Activated T-cell treated with anti-CD3 and anti-CD28 coated beads, Interleukin-2, amount 50 U/mL, for 72 hours (primary cell): ENCODE results near the gene GPATCH2. TPM values are rescaled to one million over a fixed set of nuclear protein-coding genes. Genes with fewer than 3 reads are reported as not detected.
"Not testable (repeated sequence)": the region's sequence is repeated elsewhere in the genome, so short reads cannot be mapped to it uniquely, and the experiment has no call there.

ENCODE experiments used
- ATAC-seq, 2 donors: fragments of 150-1000 bp; cut with Tn5 transposase; replicated peaks in 1 of 2; 2 replicates each; pipeline ENCODE4 v1.10.0; 2021; ENCODE audit warnings: moderate library complexity in 2 of 2, mild to moderate bottlenecking in 1 of 2
- DNase-seq, 2 donors: peaks; one replicate each; pipeline ENCODE4 v3.0.0; 2021 to 2022; ENCODE audit warnings: mixed read lengths in 1 of 2
- H3K27ac Mint-ChIP-seq: one replicate; pipeline ENCODE4 v1.8.0; 2022; ENCODE audit warnings: mild to moderate bottlenecking, moderate library complexity, mixed read lengths
- H3K27me3 Mint-ChIP-seq: one replicate; pipeline ENCODE4 v1.8.0; 2022; ENCODE audit warnings: low read depth, mixed read lengths
- H3K36me3 Mint-ChIP-seq, 2 donors: one replicate each; pipeline ENCODE4 v1.8.0; 2022; ENCODE audit warnings: mixed read lengths in 2 of 2, mild to moderate bottlenecking in 1 of 2; ENCODE audit not compliant: insufficient read depth in 2 of 2
- H3K4me1 Mint-ChIP-seq: one replicate; pipeline ENCODE4 v1.8.0; 2022; ENCODE audit warnings: low read depth, mixed read lengths
- H3K4me3 Mint-ChIP-seq, 2 donors: one replicate each; pipeline ENCODE4 v1.8.0; 2022; ENCODE audit warnings: mild to moderate bottlenecking in 2 of 2, mixed read lengths in 2 of 2, moderate library complexity in 2 of 2
- H3K9me3 Mint-ChIP-seq, 2 donors: one replicate each; pipeline ENCODE4 v1.8.0; 2022; ENCODE audit warnings: mixed read lengths in 2 of 2
- total RNA-seq, 2 donors: library from RNA; stranded (reverse); gene quantifications; one replicate each; pipeline ENCODE4 v1.2.3, GENCODE V29; 2022

GPATCH2 gene
- total RNA-seq, 2 donors from 2014 or later: 7.7 to 8.5 TPM

DNA sequence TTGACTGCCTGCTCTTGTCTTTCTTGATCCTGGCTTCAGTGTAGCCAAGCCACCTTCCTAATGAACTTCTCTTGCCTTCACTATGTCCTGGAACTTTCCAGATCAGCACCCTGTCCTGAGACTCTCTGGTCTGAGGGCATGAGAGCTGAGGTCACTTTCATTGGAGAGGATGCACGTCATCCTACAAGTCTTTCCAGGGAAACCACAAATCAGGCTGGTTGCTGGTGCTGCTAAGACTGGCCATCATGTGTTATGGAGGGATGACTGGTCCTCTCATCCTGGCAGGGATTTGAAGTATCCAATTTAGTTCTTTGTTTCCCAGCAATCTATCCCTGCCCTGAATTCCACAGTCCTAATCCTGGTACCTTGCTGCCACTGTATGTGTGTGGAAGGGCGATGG, 228.6 kb downstream of the GPATCH2 start:
- Mint-ChIP-seq H3K36me3 (no peaks in the 10 kb centered on the region), H3K4me3 (no peak overlapping the region), H3K9me3 (peaks cover 2 to 3% of the 10 kb centered on the region in 2 donors), H3K27ac (no peak overlapping the region), H3K27me3 (no peaks in the 10 kb centered on the region), H3K4me1 (no peaks in the 10 kb centered on the region)
- ATAC-seq: no peak
- DNase-seq: no peak

DNA sequence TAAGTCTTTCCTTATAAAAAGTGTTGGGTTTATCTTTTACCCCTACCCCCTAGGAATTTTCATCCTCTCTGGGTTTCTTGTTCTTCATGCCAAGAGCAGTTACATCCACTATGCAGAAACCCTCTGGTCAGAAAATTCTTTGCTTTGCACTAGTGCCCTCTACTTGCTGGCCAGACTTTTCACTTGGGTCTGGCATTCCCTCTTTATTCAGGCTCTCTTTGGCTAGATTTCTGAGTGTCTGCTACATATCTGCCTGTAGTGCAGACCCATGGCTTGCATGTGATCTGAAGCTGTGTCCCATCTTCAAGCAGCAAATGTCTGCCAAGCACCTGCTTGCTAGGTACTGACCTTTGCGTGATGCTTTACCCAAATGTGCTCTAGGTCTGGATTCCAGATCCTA, 237.0 kb downstream of the GPATCH2 start:
- DNase-seq: no peak
- Mint-ChIP-seq H3K4me3 (no peak overlapping the region), H3K27me3 (no peaks in the 10 kb centered on the region), H3K27ac (no peak overlapping the region), H3K9me3 (no peaks in the 10 kb centered on the region), H3K4me1 (no peaks in the 10 kb centered on the region), H3K36me3 (no peaks in the 10 kb centered on the region)
- no peak for ATAC-seq

GRCh38 chr1:217392441-217392840, 238.4 kb downstream of the GPATCH2 start:
- ATAC-seq (no peak), DNase-seq (no peak)
- no peak overlapping the region for H3K27ac Mint-ChIP-seq
- no peaks in the 10 kb centered on the region for H3K36me3 Mint-ChIP-seq
- H3K4me1 Mint-ChIP-seq: no peaks in the 10 kb centered on the region
- H3K27me3 Mint-ChIP-seq: no peaks in the 10 kb centered on the region
- peaks cover 0 to 2% of the 10 kb centered on the region in 2 donors for H3K9me3 Mint-ChIP-seq
- no peak overlapping the region for H3K4me3 Mint-ChIP-seq

DNA sequence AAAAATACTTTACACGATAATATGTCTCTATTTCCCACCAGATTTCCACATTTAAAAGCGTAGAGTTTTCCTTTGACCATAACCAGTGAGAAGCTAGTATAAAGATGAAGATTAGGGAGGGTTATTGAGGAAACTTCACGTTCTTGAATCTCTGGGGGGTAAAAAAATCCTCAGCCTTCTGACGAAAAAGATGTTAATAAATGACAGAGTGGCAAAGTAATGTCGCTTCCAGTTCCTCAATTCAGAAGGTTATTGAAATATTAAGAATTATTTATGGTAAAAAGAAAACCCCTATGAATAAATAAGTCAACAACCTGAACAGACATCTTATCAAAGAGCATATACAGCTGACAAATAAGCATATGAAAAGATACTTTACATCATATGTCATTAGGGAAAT, 241.0 kb downstream of the GPATCH2 start:
- peaks cover 0 to 4% of the 10 kb centered on the region in 2 donors for H3K9me3 Mint-ChIP-seq
- H3K4me3 Mint-ChIP-seq: no peak overlapping the region
- no peaks in the 10 kb centered on the region for H3K27me3 Mint-ChIP-seq
- ATAC-seq: no peak
- H3K4me1 Mint-ChIP-seq: no peaks in the 10 kb centered on the region
- no peak for DNase-seq
- no peaks in the 10 kb centered on the region for H3K36me3 Mint-ChIP-seq
- no peak overlapping the region for H3K27ac Mint-ChIP-seq

DNA sequence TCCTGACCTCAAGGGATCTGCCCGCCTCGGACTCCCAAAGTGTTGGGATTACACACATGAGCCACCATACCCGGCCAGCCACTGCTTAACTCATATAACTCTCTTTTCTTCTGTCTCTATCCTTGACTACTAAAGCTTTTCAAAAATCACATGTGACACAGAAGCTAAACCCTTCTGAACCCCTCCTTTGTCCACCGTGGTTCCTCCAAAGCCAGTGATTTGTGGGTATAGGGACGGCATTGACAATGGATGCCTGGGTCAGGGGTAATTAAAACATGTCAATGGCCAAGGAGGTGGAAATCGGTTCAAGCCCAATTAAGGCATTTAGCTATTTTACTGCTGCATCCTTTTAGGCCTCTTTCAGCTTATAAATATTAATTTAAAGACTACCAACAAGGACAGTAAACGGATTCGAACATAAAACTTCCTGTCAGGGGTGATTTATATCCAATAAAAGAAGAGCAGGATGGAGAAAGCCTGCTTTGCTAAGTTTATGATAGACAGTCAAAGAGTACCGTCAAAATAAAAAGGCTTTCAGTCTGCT, 242.3 kb downstream of the GPATCH2 start:
- no peaks in the 10 kb centered on the region for H3K27me3 Mint-ChIP-seq
- ATAC-seq: no peak
- H3K27ac Mint-ChIP-seq: no peak overlapping the region
- no peak overlapping the region for H3K4me3 Mint-ChIP-seq
- H3K36me3 Mint-ChIP-seq: no peaks in the 10 kb centered on the region
- DNase-seq: no peak
- peaks cover 3 to 6% of the 10 kb centered on the region in 2 donors for H3K9me3 Mint-ChIP-seq
- no peaks in the 10 kb centered on the region for H3K4me1 Mint-ChIP-seq

DNA sequence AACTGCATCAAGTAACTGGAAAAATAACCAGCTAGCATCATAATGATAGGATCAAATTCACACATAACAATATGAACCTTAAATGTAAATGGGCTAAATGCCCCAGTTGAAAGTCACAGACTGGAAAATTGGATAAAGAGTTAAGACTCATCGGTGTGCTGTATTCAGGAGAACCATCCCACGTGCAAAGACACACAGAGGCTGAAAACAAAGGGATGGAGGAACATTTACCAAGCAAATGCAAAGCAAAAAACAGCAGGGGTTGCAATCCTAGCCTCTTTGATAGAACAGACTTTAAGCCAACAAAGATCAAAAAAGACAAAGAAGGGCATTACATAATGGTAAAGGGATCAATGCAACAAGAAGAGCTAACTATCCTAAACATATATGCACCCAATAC, 249.1 kb downstream of the GPATCH2 start:
- not testable (repeated sequence) for H3K4me3 Mint-ChIP-seq, H3K4me1 Mint-ChIP-seq, H3K27ac Mint-ChIP-seq, H3K27me3 Mint-ChIP-seq, ATAC-seq, H3K36me3 Mint-ChIP-seq, DNase-seq
- H3K9me3 Mint-ChIP-seq: peaks cover 18 to 22% of the 10 kb centered on the region in 2 donors

DNA sequence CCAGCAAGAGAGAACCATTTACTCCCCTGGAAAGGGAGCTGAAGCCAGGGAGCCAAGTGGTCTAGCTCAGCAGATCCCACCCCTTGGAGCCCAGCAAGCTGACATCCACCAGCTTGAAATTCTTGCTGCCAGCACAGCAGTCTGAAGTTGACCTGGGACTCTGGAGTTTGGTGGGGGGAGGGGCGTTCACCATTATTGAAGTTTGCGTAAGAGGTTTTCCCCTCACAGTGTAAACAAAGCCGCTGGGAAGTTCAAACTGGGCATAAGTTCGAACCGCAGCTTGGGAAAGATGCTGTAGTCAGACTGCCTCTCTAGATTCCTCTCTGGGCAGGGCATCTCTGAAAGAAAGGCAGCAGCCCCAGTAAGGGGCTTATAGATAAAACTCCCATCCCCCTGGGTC, 251.1 kb downstream of the GPATCH2 start:
- H3K4me1 Mint-ChIP-seq, H3K27me3 Mint-ChIP-seq, H3K27ac Mint-ChIP-seq, H3K36me3 Mint-ChIP-seq, DNase-seq, H3K4me3 Mint-ChIP-seq, ATAC-seq: not testable (repeated sequence)
- H3K9me3 Mint-ChIP-seq: peaks cover 18 to 21% of the 10 kb centered on the region in 2 donors

- no peak overlapping the region for H3K27ac Mint-ChIP-seq
- ATAC-seq: no peak
- no peaks in the 10 kb centered on the region for H3K4me1 Mint-ChIP-seq
- no peak overlapping the region for H3K4me3 Mint-ChIP-seq
- DNase-seq: no peak
- H3K9me3 Mint-ChIP-seq: peaks cover 18 to 21% of the 10 kb centered on the region in 2 donors
- H3K27me3 Mint-ChIP-seq: no peaks in the 10 kb centered on the region
- peaks cover 2 to 6% of the 10 kb centered on the region in 2 donors for H3K36me3 Mint-ChIP-seq
Measured at GRCh38 chr1:217379336-217379735, 251.6 kb downstream of the GPATCH2 start.

Other genes starting within 250 kb of the GPATCH2 start
- gene SPATA17, start 254 bp upstream of the GPATCH2 start, total RNA-seq: not detected